NCI-H1105 (cell line): Measurements from ENCODE around the gene VTCN1.
"Not testable (repeated sequence)": the region's sequence is repeated elsewhere in the genome, so short reads cannot be mapped to it uniquely, and the experiment has no call there.

Source experiments
- DNase-seq: peaks from one replicate; lab custom pipeline; 2025; lab: John Stamatoyannopoulos, UW

The VTCN1 gene

DNA sequence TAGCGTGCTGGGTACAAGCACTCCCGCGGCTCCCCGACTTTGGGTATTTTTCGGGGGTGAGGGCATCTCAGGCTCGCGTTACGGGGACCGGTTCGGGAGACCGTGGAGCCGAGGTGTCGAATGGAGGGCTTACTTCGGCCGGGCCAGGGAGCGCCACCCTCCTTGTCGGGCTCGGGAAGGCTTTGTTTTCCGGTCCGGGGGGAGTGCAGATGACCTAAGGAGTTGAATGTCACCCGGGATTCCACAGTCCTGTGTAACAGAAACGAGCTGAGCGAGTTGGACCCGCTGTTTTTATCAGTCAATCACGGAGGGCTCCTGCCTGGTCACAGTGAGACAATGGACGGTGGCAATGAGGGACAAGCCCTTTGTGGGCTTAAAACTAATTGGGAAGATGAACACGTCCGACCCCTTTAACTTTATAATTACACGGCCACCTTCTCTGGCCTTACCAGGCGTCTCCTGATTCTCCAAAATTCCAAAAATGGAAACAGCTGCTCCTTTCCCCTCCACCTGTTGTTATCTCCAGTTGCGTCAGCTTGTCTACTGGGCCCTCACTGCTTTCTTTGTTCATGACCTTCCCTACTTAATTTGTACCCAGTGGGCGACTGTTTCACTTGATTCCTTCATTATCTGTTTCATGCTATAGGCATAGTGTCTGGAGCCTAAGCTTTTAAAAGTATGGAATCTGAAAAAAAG, 88.2 kb downstream of the VTCN1 start:
- no peak for DNase-seq

DNA sequence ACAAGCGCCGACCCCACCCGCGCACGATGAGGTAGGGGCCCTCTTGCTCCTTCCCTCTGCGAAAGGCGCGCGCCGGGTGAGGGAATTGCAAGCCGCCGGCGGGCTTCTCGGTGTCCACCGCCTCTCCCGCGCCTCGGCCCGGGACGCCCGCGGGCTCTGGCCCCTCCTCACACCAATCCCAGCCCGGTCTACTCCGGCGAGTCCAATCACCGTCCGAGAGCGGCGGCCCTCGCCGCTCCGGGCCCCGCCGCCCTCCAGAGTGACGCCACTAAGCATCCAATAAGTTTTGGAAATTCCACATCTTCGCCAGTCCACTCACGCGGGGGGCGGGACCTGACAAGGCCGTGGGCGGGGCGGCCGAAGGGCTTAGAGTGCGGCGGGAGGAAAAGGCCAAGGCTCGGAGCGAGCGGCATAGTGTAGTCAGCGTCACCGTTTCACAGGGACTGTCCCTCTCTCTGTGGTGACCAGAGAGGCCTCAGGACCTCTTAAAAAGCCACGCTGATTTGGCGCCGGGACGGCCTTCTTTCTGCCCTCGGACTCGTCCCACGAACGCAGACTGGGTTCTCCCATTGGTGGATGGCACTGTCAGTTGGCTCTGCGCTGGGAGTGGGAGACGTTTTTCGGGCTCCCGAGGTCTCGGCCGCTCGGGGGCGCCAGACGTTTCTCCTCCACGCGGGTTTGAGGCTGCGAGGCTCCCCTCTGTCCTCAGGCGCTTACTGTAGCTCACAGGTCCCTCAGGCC, 89.0 kb downstream of the VTCN1 start, which contains the start of gene TRIM45:
TRIM45 (minus strand) TSS at position 161 of the 741 bp plus-strand sequence. CDS start 548 bp downstream, outside the sequence.
- peak; percentile 85 for DNase-seq

DNA sequence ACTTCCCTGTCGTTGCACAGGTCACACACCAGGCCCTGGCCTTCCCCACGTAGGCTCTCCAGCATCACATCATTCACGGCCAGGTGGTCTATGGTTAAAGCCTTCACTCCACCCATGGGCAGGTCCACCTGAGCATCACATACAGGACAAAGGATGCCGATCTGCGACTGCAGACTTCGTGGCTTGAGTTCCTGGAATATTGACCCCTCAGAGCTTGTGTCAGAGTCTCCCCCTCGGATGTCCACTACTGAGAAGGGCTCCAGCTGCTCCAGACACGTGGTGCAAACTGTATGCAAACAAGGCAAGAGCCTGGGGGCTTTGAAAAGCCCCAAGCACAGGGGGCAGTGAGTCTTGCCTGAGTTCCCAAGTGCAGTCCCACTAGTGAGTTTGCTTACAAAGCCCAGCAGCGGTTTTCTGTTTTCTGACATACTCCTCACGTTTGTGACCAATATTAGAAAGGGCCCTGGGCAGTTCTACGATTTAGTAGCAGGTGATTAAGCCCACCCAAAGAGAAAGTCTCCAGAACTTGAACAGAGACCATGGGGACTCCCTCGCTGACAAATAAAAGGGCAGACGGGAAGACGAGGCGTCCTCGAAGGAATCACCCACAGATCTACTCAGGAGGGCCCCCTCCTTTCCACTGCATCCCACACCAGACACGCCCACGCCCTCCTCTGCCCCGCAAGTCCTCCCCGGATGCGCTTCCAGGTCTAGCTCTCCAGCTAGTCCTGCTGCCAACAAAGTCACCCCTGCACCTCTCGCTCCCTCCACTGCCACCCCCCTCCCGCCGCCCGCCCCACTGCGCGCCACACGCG, 89.7 kb downstream of the VTCN1 start:
- DNase-seq = peak; percentile 27

DNA sequence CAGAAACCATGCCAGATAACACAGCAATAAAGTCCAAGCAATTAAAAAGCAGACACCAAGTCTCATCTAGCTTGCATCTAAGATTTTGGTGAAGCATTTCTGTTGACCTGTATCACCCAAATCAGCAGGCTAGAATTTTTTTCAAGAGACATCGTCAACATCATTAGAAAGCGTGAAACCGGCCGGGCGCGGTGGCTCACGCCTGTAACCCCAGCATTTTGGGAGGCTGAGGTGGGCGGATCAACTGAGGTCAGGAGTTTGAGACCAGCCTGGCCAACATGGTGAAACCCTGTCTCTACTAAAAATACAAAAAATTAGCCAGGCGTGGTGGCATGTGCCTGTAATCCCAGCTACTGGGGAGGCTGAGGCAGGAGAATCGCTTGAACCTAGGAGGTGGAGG, 91.6 kb downstream of the VTCN1 start:
- DNase-seq = not testable (repeated sequence)

GRCh38 chr1:117118137-117118536, 92.6 kb downstream of the VTCN1 start:
- DNase-seq = no peak

DNA sequence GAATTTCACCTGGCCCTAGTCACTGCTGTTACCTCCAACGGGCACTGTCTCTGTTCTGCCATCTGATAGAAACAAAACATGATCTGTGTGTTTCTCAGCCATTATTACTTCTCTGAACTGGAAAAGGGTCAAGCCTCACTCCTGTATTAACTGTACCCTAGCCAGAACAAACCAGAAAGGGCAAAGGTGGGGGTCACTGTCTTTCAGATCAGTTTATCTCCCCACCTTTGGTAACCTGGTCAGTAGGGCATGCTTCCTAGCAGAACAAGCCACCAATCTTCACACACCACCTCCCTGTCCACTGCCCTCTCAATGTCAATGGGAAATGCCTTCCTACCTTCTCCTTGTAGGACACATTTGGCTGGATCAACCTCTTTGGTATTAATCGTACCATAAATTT, 93.0 kb downstream of the VTCN1 start:
- DNase-seq = no peak

DNA sequence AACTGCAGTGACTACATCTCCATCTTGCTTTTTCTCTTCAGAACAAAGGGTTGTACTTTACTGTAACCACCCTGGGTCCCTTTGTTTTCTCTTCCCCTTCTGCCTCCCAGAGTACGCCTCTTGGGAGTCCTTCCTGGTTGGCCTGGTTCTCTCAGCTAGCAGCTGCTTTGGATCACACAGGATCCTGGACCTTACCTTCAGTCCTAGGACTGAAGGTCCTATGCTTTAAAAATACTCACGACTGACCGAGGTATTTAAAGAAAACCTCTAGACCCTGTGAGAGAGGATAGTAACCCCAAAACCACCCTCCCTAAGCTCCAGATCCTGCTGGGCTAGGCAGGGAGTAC, 94.0 kb downstream of the VTCN1 start:
- no peak for DNase-seq

DNA sequence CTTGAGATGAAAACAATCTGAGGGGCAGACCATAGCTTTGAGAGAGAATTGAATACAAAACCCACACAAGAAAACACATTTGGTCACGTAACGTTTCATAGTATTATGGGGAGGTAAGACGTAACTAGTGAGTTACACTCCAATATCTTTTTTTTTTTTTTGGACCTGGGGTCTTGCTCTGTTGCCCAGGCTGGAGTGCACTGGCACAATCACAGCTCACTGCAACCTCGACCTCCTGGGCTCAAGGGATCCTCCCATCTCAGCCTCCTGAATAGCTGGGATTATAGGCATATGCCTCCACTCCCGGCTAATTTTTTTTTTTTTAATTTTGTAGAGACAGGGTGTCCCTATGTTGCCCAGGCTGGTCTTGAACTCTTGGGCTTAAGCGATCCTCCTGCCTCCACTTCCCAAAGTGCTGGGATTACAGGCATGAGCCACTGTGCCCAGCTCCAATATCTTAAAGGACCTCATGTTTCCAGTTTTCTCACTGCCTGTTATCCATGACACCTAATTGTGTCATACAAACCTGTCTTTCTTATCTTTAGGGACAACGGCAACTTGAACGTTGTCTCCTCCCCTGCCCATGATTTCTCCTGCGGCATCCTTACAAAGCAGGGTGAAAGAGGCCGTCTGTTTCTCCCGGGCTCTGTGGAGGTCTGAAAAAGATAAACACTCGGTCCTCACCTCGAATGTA, 94.5 kb downstream of the VTCN1 start:
- DNase-seq = no peak

DNA sequence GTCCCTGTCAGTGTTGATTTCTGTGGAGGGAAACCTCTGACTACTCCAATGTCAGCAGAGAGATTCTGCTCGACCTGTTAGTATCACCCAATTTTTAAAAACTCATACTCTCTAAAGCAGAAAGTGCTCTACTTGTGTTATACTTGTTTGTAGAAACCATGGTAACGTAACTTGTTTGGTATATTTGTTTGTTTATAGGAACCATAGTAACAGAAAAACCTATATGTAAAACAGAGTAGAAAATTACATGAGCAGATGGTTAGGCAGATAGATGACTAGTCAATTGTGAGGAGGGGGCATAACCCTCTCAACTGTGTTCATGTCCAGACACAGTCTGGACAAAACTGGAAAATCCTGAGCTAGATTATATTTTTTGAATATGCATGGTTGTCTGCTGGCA, 95.8 kb downstream of the VTCN1 start:
- DNase-seq = no peak

DNA sequence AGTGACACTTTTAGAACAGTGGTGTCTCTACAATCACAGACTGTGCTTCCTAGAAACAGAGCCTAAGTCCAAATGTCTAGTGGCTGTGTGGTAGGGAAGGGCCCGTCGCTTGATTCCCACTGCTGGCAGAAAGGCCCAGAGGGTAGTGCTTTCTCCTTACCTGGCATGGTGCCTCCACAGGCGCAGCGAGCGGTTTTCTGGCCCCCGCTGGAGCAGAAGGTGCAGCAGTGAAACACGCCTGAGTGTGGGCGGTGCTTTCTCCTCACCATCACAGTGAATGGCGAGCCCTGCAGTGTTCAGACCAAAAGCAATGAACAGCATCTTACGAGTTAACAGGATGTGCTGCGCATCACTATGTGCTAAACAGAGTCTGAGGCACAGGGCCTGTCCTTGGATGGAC, 97.5 kb downstream of the VTCN1 start:
- DNase-seq = no peak

GRCh38 chr1:117112047-117112717, 98.5 kb downstream of the VTCN1 start:
- no peak for DNase-seq

DNA sequence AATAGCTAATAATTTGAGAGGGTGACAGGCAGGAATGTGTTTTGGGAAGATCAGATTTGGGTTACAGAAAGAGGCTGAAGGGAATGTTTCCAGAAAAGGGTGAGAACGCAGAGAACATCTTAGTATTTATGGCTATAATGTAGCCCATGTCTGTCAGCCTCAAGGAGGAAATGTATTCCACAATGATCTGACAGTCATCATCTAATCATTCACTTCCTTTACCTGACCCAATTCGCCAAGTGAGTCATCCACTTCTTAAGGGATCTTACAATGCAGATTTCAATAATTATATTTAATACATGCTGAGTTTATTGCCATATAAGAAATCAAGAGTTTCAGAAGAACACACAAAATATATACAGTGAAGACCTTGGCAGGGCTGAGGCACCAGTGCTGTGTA, 100.0 kb downstream of the VTCN1 start:
- no peak for DNase-seq

DNA sequence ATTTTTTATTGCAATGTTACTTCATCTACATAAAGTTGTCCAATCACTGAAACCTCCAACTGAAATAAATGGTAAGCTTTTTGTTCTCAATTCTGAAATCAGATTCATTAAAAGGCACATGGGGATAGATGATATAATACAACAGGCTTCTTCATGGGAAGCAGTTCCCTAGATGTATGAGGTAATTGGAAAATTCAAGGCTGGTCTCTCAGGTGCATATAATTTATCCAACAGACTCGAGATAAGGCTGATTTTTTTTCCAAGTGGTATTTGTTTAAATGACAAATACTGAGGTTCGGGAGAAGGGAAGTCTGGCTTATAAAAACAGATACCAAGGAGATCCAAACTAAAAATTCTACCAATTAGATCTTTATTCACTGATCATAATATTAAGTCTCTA, 103.4 kb downstream of the VTCN1 start:
- no peak for DNase-seq

- DNase-seq = no peak
Observed at GRCh38 chr1:117106478-117106877, 104.2 kb downstream of the VTCN1 start.

GRCh38 chr1:117105722-117106121, 105.0 kb downstream of the VTCN1 start:
- no peak for DNase-seq

DNA sequence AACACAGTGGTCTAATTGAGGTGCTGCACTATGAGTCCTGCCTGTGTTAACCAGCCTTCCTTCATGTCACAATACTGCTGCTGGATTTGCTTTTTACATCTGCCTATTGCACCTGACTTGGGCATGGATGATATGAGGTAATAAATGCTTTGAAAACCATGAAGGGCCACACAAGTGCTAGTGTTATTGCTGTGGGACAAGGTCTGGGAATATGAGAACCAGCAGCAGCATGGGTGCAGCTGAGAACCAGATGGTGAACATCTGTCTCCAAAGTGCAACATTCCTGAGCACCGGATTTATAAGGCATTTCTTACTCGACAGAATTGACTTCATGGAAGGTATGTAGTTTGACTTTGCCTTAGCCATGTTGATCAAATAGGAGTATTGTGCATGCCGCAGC, 105.7 kb downstream of the VTCN1 start:
- DNase-seq = no peak

DNA sequence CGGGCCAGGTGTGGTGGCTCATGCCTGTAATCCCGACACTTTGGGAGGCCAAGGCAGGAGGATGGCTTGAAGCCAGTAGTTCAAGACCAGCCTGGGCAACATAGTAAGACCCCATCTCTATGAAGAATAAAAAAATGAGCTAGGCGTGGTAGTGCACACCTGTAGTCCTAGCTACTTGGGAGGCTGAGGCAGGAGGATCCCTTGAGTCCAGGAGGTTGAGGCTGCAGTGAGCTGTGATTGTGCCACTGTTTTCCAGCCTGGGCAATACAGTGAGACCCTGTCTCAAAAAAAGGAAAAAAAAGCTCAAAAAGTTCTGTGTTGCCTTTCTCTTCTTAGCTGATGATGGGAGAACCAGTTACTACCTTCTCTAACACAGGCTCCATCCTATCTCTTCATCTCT, 108.9 kb downstream of the VTCN1 start:
- DNase-seq = not testable (repeated sequence)

GRCh38 chr1:117101334-117101733, 109.4 kb downstream of the VTCN1 start:
- DNase-seq = no peak

- no peak for DNase-seq
Observed at GRCh38 chr1:117098287-117098890, 112.3 kb downstream of the VTCN1 start.

GRCh38 chr1:117097443-117097842, 113.3 kb downstream of the VTCN1 start:
- no peak for DNase-seq

DNA sequence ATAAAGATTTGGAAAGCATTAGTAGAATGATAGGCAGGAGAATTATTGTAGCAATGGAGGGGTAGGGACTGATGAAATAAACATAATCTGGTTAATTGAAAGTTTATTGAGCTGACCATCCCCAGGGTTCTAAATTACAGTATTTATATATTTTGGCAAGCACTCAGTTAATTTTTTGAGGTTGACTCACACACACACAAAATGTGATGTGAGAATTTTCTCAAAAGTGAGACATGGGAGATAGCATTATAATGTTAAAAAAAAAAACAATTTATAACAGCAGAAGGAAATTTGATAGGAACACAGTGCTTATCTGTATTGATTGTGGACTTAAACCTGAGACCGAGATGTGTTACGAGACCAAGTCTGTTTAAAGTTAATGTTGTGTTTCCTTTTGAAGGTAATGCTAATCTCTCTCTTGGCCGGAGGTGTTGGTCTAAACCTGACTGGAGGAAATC, 113.7 kb downstream of the VTCN1 start:
- DNase-seq = no peak
